ENCODE results near the gene CLCNKB.
"Not testable (repeated sequence)": the region's sequence is repeated elsewhere in the genome, so short reads cannot be mapped to it uniquely, and the experiment has no call there.

DNA sequence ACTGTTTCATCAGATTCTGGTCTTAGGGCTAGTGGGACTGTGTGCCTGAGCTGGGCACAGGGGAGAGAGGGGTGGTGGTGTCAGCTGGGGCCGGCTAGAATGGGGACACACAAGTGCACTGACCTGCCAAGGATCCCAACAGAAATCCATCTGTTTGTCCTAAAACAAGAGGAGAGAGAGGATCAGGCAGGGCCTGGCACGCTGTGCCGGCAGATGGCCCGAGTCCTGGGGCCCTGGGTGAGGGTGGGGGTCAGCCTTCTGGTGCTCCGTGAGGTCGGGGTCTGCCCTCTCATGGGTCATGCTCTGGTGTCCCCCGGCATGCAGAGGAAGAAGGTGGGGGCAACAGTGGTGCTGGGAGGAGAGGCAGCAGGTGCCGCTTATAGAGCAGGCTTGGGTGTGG, 3.7 kb upstream of the CLCNKB start:
- not testable (repeated sequence) for TF ChIP-seq POLR2A (IDR thresholded peaks at IDR 0.05)
- TF ChIP-seq, protein P1, sequence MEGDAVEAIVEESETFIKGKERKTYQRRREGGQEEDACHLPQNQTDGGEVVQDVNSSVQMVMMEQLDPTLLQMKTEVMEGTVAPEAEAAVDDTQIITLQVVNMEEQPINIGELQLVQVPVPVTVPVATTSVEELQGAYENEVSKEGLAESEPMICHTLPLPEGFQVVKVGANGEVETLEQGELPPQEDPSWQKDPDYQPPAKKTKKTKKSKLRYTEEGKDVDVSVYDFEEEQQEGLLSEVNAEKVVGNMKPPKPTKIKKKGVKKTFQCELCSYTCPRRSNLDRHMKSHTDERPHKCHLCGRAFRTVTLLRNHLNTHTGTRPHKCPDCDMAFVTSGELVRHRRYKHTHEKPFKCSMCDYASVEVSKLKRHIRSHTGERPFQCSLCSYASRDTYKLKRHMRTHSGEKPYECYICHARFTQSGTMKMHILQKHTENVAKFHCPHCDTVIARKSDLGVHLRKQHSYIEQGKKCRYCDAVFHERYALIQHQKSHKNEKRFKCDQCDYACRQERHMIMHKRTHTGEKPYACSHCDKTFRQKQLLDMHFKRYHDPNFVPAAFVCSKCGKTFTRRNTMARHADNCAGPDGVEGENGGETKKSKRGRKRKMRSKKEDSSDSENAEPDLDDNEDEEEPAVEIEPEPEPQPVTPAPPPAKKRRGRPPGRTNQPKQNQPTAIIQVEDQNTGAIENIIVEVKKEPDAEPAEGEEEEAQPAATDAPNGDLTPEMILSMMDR (IDR thresholded peaks at IDR 0.05) = not testable (repeated sequence)
